Stimulated activated CD4-positive, alpha-beta T cell treated with anti-CD3 and anti-CD28 coated beads, Interleukin-15, amount 100 ng/mL, for 1 hour (primary cell): ENCODE measurements around the gene JTB.

Experiments
- DNase-seq, 2 donors: peaks; one replicate each; pipeline ENCODE4 v3.0.0-alpha.2; 2020; ENCODE audit warnings: low read depth in 1 of 2, low spot score in 1 of 2

Gene JTB

DNA sequence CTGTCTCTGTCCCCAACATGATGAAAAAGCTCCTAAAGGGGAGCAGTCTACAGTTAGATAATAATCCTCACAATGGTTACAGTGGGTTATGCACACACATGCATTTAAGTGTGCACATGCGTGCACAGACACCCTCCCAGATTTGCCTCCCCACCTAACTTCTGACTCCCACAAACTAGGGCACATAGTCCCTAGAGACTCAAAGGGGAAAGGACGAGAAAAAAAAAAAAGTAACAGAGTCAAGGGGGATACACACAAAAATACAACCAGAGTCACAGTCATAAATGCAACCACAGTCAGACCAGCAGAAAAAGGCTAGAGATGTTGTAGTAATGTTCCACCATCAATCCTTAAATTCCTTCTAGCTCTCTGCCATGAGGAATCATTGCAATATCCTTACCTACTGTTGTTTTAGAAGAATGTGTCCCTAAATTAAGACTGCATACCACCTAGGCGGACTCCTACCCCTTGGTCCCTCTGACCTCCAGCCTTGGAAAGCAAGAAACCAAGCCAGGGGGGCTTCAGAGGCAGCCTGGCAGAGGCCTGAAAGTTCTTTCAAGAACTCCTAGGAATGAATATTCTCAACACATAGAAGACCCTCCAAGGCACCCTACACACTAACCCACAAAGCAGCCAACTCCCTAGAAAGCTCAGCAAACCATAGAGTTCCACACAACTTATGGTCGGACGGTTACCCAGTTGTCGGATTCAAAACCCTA lies 20.3 kb downstream of the JTB start:
- no peak for DNase-seq

GRCh38 chr1:153954826-153955225 lies 22.6 kb downstream of the JTB start:
- DNase-seq = no peak

DNA sequence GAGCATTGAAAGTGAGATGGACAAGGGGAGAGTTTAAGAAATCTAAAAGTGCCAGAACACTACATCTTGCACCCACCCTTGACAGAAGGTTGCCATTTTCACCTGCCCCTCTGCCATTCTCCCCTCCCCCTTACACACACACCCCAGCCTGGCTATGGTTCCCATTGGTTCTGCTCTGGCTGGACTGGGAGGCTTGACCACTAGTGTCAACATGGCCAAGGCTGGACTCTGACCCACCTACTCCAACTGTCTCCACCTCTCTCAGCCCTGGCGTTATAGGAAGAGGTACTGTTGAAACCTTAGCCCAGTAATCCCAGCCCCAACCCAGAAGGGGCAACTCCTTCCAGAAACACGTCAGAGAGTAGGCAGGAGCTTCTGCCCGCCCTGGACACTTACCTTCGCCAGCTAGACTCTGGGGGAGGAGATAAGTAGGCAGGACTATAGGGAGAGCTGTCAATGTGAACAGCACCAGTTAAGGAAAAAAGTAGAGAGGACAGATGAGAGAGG lies 23.6 kb downstream of the JTB start:
- no peak for DNase-seq

DNA sequence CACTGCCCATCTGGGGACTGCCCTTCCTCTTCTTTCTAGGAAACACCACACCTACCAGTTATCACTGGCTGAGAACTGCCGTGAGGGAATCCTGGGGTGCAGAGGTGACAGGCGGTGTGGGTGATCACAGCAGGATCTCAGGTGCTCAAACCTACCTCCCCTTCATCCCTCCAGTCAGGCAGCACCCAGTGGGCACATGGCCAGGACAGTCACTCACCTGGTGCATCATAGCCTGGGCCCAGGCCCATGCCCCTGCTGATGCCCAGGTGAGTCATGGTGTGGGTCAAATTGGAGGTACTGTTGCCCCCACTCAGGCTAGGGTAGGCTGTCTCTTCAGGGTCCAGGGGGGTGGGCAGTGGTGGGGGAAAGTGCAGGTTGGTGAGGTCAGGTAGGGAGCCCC lies 25.7 kb downstream of the JTB start:
- DNase-seq = no peak

GRCh38 chr1:153951183-153951582 lies 26.3 kb downstream of the JTB start:
- no peak for DNase-seq

GRCh38 chr1:153946622-153947241 lies 30.7 kb downstream of the JTB start, which contains the start of gene DENND4B:
Gene DENND4B (minus strand): TSS chr1:153946718. CDS start chr1:153944374, 2,344 bp downstream.
- peak; percentile 51 to 69 for DNase-seq

DNA sequence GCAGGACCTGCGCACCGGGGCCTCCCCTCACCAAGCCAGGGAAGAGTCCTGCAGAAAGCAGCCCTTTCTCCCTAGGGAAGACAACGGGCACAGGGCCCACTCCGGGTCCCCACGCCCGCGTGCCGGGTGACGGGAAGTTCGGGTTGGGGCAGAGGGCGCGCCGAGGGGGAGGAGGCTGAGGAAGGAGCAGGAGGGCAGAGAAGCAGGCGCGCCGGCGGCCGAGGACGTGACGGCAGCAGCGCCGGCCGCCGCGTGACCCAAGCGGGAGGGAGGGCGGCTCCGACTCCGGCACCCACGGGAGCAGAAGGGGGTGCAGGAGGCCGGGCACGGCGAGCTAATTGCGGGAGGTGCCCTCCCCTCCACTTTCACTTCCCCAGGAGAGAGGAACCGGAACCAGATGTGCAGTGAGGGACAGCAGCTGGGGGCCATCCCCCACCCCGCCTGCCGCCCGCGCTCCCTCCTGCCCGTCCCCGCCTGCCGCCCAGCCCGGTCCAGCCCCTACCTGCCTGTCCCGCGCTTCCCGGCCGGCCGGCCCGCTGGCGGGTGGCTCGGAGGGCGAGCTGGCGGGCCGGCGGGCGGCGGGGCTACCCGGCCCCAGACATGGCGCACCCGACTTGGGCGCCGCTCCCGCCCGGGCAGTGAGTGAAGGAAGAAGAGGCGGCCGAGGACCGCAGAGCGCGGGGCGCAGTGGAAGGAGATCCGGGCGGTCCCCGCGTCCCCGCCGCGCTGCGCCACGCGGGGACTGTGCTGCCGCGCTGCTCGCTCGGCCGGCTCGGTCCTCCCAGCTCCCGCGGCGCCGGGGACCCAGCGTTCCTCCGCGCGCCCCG lies 31.5 kb downstream of the JTB start:
- DNase-seq = peak; percentile 47 to 50

DNA sequence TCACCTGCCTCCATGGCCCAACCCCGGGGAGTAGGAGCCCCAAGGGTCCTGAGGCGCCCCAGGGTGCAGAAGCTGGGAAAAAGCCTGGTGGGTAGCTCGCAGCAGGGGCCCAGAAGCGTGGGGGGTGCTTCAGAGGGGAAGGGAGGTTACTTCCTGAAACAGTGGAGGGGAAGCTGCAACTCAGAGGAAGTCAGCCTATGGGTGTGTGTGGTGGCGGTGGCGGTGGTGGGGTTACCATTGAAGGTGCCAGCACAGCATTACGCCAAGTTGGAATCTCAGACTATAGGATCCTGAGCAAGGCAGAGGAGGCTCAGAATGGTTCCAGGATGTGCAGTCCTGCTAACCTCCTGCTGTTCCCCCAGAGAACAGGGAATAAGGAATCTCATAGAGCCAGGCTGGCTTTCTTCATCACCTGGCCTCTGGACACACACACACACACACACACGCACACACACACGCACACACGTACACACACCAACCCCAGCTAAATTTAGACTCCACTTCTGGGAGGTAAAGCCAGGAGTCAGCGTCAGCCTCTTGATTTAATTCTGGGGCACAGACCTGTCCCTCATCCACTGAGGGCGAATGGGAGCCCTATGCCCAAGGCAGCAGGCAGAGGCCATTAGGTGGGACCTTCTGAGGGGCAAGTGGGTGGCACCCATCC lies 32.2 kb downstream of the JTB start:
- peak; percentile 44 to 46 for DNase-seq

GRCh38 chr1:153944827-153945117 lies 32.7 kb downstream of the JTB start:
- no peak for DNase-seq

- DNase-seq = no peak
Observed at GRCh38 chr1:153944005-153944826, 33.3 kb downstream of the JTB start.

GRCh38 chr1:153942766-153943549 lies 34.5 kb downstream of the JTB start:
- DNase-seq = no peak

DNA sequence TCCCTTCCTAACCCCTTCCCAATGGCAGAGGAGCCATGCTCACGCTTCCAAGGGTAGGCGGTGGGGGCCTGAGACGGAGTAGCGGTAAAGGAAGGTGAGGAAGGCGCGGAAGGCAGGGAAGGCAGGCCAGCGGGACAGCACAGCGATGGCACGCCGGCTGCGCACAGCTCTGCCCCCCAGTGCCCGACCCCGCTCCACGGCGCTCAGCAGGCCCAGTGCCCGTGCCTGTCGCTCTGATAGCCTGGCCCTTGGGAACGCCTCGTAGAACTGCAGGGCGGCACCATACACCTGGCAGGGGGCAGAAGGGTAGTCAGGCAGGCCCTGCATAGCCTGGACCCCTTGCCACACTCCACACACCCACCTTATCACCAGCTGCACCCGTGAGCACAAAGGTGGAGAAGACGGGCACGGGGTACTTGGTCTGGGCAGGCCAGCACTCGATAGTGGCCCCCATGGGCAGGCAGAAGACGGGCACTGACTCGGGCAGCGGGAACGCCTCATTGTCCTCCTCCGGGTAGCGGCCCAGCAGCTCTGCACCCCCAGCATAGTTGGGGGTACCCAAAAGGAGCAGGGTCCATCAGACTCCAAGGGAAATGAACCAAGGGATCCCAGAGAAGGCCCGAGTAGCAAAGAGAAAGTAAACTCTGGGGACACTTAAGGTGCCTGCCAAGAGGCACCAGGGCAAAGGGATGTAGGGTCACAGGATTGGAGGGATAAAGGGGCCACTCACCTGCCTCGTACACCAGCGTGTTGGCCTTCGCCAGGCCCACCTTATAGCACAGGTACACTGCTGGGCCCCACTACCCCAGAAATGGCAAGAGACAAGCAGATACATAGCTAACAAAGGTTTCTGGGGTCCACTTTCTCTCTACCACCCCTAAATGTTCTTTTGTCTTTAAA lies 35.4 kb downstream of the JTB start:
- DNase-seq = no peak

- DNase-seq = no peak
Observed at GRCh38 chr1:153940756-153941155, 36.7 kb downstream of the JTB start.

DNA sequence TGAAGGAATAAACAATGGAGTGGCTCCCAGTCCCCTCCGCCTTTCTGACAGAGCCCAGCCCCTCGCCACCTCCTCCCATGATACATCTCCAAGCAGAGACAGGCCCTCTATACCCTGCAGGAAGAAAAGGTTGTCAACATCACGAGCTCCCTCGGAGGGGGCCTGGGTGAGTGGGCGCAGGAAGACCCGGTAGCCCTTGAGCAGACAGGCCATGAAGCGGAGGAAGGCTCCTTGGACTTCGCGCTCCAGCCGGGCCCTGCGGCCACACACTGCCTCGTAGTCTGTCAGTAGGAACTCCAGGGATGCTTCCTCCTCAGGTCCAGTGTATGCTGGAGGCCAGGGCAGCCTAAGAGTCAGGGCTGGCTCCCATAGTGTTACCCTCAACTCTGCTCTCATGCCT lies 38.0 kb downstream of the JTB start:
- DNase-seq = no peak

DNA sequence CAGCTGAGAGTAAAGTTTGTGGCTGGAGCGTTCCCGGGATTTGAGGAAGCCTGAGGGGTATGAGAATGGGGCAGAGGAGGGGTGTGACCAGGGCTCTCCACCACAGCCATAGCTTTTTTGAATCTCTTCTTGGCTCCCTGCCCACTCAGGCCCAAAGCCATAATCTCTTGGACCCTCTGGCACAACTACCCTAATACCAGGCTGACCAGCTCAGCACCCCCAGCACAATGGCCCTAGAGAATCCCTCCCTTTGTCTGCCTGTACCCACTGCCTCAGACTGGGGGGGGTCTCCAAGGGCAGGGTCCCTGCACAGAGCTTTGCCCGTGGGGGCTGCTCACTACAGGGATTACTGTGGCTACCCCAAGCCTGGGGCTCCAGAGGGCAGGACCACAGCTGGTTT lies 38.5 kb downstream of the JTB start:
- DNase-seq = no peak

DNA sequence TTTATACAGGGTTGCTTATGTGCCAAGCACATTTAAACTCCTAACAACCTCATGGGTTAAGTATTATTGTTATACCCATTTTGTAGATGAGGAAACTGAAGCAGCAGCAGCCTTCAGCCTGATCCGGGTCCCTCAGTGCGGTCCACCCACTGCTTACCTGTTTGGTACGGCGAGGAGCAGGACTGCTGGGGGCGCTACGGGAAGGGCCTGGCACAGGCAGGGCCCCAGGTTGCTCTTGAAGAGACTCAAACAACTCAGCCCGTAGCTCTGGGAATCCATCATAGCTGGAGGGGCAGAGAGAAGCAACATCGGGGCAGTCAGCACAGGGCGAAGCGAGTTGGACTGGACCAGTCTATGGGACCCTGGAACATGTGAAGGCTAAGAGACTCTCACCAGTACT lies 40.1 kb downstream of the JTB start:
- DNase-seq = no peak

DNA sequence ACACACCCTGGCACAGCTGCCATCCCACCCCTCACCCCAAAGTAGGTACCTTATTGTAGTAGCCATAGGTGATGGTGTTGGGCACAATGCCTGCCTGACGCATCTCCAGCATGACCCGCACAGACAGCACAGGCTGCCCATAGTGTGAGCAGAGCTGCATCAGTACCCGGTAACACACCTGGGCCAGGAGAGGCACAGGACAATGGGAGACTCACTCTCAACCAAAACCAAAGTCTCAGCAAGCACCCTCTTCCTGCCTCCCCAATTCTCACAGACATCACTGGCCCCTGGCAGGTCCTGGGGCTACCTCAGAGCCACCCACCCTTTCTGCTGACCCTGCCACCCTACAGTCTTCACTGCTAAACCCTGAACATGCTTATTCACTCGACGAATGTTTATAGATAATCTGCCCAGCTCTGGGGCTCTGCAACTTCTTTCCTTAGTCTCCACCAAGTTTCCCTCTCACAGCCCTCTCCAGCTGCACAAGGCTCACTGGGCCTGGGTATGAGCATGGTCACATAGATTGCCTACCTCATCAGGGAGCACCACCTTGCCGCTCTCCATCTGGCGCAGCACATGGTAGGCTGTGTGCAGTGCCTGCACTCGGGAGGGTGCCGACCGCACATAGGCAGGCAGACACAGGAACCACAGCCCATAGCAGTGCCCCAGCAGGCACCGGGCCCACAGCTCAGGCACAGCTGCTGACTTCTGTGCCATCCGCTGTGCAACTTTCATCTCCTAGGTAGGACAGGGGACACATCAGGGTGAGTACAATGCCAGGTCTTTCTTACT lies 41.3 kb downstream of the JTB start:
- DNase-seq = no peak

DNA sequence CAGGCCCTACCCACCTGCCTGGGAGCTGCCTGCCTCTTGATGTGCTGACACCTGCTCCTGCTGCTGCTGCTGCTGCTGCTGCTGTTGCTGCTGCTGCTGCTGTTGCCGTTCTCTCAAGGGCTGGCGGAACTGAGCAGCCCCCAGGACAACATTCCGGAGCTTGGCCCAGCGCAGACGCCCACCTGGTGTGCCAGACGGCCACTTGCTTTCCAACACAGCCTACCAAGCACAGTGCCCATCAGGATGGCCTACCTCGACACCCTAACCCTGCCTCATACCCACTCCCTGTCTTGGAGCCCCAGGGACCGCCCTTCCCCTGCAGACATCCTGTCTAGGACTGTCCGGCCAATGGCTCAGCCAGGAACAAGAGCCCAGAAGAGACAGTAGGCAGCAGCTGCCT lies 42.7 kb downstream of the JTB start:
- DNase-seq = no peak
